RWPE1 (cell line): Measurements from ENCODE around the gene SPARC.

ENCODE experiments used
- CTCF ChIA-PET: fragments of 350-600 bp; sonication (Branson Sonifier 250); formaldehyde crosslinking; extraction: SDS; loops from one replicate; lab custom pipeline; 2021; lab: Yijun Ruan, JAX
- POLR2A ChIA-PET: fragments of 400-600 bp; formaldehyde crosslinking; extraction: SDS; loops from one replicate; lab custom pipeline; 2020; ENCODE audit warnings: antibody characterized with exemption; ENCODE audit not compliant: low non-redundant PET; lab: Yijun Ruan, JAX
- DNase-seq: peaks from one replicate; pipeline ENCODE4 v3.0.0; 2012; ENCODE audit warnings: low spot score
- H3K27ac ChIP-seq: fragments of 450-650 bp; 2 replicates; pipeline ENCODE4 v1.5.1; 2017
- TF ChIP-seq, protein P1 (sequence below): fragments of 450-650 bp; conservative IDR thresholded peaks from 2 replicates; pipeline ENCODE4 v1.5.1; 2017; ENCODE audit warnings: low read depth, mild to moderate bottlenecking

The SPARC gene

DNA sequence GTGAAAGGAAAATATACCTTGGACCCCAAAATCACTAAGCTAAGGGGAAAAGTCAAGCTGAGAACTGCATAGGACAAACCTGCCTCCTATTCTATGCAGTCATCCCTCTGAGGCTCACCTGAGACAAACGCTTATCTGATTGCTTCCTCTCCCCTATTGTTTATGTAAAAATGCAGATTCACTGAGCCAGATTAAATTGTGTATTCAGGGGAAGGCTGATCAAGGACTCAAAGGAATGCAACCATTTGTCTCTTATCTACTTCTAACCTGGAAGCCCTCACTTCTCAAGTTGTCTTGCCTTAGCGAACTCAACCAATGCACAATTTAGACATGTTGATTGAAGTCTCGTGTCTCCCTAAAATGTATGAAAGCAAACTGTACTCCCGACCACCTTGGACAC, 13.3 kb downstream of the SPARC start:
- POLR2A ChIA-PET = no interaction called here
- H3K27ac ChIP-seq = no peak overlapping the region
- TF ChIP-seq, protein P1, sequence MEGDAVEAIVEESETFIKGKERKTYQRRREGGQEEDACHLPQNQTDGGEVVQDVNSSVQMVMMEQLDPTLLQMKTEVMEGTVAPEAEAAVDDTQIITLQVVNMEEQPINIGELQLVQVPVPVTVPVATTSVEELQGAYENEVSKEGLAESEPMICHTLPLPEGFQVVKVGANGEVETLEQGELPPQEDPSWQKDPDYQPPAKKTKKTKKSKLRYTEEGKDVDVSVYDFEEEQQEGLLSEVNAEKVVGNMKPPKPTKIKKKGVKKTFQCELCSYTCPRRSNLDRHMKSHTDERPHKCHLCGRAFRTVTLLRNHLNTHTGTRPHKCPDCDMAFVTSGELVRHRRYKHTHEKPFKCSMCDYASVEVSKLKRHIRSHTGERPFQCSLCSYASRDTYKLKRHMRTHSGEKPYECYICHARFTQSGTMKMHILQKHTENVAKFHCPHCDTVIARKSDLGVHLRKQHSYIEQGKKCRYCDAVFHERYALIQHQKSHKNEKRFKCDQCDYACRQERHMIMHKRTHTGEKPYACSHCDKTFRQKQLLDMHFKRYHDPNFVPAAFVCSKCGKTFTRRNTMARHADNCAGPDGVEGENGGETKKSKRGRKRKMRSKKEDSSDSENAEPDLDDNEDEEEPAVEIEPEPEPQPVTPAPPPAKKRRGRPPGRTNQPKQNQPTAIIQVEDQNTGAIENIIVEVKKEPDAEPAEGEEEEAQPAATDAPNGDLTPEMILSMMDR = no peak
- no peak for DNase-seq
- CTCF ChIA-PET = interaction anchor here (1.1 to 1.2 kb wide), 2 partner anchors 11 to 21 kb away, joined by 3 read pairs; no protein-coding TSS in a partner anchor

DNA sequence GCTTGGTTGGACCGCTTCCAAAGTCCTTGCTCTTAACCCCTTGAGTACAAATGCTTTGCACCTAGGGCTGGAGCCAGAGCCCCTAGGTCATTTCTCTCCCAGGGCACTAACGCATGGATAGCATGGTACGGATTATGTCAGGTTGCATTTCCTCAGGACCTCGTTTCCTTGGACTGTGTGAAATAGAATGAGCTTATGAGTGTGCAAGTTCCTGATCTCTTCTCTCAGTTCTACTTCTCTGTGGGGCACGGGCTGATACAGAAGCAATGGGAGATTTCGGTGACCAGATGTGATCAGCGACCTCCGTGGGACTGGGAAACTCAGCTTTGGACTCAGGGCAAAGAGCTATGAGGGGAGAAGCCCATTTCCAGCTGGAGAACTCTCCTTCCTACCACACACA, 14.2 kb downstream of the SPARC start:
- ChIA-PET POLR2A (no interaction called here), CTCF (interaction anchor here (0.7 to 1.9 kb wide), 4 partner anchors 12 to 153 kb away, joined by 3 to 7 read pairs (median 3); no protein-coding TSS in a partner anchor)
- TF ChIP-seq, protein P1 = no peak
- H3K27ac ChIP-seq = peak overlapping the region; percentile 66
- no peak for DNase-seq

DNA sequence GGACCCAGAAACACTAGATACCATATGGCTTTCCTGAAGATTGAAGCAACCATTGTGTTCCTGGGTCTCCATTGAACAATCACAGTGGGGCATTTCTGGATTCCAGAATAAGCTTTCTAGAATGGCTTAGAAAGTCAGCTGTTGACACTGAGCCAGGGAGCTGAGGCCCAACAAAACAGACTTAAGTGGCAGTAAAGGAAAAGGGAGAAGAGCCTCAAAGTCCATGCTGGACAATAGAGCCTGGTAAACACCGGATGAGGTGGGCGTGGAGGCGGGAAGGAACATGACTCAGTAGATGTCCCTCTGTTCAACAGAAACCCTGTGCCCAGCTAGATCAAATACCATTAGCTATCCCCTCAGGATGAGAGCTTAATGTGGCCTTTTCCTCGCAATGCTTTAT, 14.8 kb downstream of the SPARC start:
- ChIA-PET POLR2A (no interaction called here), CTCF (interaction anchor here (1.1 to 1.9 kb wide), 4 partner anchors 11 to 69 kb away, joined by 3 to 7 read pairs (median 5); no protein-coding TSS in a partner anchor)
- DNase-seq = no peak
- peak overlapping the region; percentile 66 for H3K27ac ChIP-seq
- TF ChIP-seq, protein P1 = no peak

DNA sequence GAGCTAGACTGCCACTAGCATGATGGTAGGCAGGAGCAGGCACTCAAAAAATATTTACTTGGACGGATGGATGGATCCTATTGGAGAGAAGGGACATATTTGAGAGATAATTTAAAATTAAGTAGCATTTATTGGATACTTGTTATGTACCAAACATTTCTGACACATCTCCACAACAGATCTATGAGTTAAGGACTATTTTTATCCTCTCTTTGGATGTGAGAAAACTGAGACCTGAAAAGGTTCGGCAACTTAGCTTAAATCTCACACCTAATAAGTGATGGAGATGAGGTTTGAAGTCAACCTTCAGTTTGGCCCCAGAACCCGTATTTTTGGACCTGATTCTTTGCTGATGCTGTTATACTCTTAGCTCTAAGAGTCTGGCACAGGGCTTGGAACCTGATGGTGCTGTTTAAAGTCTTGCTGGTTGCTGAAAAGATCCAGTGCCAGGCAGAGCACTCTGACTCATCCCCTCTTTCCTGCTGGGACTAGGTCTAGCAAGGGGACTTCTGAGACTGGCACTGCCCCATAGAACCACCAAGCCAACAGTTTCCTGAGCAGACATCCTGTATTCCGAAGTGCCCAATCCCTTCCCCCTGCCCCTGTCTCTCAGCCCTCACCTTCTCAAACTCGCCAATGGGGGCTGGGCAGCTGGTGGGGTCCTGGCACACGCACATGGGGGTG, 15.6 kb downstream of the SPARC start:
- DNase-seq = no peak
- CTCF ChIA-PET = interaction anchor here (1.1 to 1.9 kb wide), 4 partner anchors 12 to 70 kb away, joined by 3 to 7 read pairs (median 5); no protein-coding TSS in a partner anchor
- H3K27ac ChIP-seq = peak overlapping the region; percentile 66
- TF ChIP-seq, protein P1 = no peak
- POLR2A ChIA-PET = no interaction called here

DNA sequence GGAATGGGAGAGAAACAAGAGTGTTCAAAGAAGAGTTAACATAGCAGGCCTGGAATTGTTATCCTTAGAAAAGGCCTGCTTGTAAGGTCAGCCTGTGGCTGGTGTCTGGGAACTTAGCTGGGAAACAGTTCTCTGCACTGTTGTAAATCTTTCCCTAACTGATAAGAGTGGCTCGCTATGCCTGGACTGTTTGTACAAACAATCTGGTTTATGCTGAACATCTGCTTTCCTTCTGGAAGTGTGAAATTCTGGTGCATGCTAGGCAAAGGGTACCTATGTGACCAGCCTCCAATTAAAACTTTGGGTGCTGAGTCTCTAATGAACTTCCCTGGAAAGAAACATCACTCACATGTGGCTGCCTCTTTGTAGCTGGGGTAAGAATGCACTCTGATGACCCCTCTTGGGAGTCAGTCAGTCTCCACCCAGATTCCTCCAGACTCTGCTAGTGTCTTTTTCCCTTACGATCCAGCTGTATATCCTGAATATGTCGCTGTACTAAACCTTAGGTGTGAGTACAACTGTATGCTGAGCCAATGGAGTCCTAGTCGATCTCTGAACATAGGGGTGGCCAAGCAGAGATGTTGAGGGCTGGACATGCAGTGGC, 16.5 kb downstream of the SPARC start:
- TF ChIP-seq, protein P1 = no peak
- no peak overlapping the region; the same call in 1 of the 2 replicates for H3K27ac ChIP-seq
- DNase-seq = no peak
- ChIA-PET POLR2A (no interaction called here), CTCF (interaction anchor here (0.6 to 1.9 kb wide), 3 partner anchors 13 to 101 kb away, joined by 3 to 7 read pairs (median 3); no protein-coding TSS in a partner anchor)

DNA sequence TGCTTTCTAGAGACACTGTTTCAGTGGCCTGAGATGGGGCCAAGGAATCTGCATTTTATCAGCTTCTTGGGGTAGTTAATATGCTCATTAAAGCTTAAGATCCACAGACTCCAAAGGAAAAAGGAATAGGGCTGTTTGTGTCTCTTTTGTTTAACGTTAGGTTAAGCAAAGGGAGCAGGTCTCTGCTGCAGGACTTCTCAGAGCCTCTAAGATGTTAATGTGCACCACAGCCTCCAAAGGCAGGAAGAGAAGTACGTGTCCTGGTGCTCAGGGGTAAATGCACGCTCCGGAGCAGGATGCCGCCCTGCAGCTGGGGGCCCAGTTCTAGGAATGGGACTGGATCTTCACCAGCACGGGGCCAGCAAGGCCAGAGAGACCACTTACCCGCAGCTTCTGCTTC, 19.6 kb downstream of the SPARC start:
- no peak for DNase-seq
- CTCF ChIA-PET = interaction anchor here (0.6 to 1.5 kb wide), 4 partner anchors 8 to 574 kb away, joined by 3 to 5 read pairs (median 4); no protein-coding TSS in a partner anchor
- TF ChIP-seq, protein P1 = no peak
- POLR2A ChIA-PET = interaction anchor here (0.6 kb wide), 1 partner anchor 94 kb away, joined by 6 read pairs; no protein-coding TSS in a partner anchor
- H3K27ac ChIP-seq = peak overlapping the region; percentile 73
